Upper lobe of right lung (tissue), 1 donor: Measurements from ENCODE around the gene CDH13. TPM values are rescaled to one million over a fixed set of nuclear protein-coding genes. Genes with fewer than 3 reads are reported as not detected.

Experiments
- ATAC-seq: fragments of 200-7000 bp; cut with Tn5 transposase; one replicate; pipeline ENCODE4 v1.9.1; 2020; ENCODE audit warnings: mild to moderate bottlenecking, moderate library complexity
- DNase-seq: peaks from one replicate; pipeline ENCODE4 v3.0.0-alpha.2; 2020
- H3K27ac ChIP-seq: fragments of 200-600 bp; one replicate; pipeline ENCODE4 v1.8.0; 2022
- H3K27me3 ChIP-seq: fragments of 200-600 bp; one replicate; pipeline ENCODE4 v1.8.0; 2022; ENCODE audit warnings: mild to moderate bottlenecking
- H3K36me3 ChIP-seq: fragments of 200-600 bp; one replicate; pipeline ENCODE4 v1.8.0; 2022
- H3K4me1 ChIP-seq: fragments of 200-600 bp; one replicate; pipeline ENCODE4 v1.8.0; 2022
- H3K4me3 ChIP-seq: fragments of 200-600 bp; one replicate; pipeline ENCODE4 v1.8.0; 2022; ENCODE audit warnings: mild to moderate bottlenecking
- H3K9me3 ChIP-seq: fragments of 200-600 bp; one replicate; pipeline ENCODE4 v1.8.0; 2022
- CTCF ChIP-seq: fragments of 200-600 bp; IDR thresholded peaks from one replicate; pipeline ENCODE4 v1.8.0; 2022; ENCODE audit warnings: antibody characterized with exemption
- intact Hi-C: fragments of 100-400 bp; cut with DNase I; formaldehyde crosslinking; loops from one replicate; pipeline ENCODE4 v1.11.0; 2022
- total RNA-seq: library from RNA; stranded (reverse); fragmentation: NEBNext Ultra II Directional; extraction: Animal tissue kit (Norgen Biotek cat#: 25700); gene quantifications from one replicate; pipeline ENCODE4 v1.2.1, GENCODE V29; 2021
- donor health status: DM: no; HTN: yes; CAD: no; lungs with severe emphysema.

CDH13 gene
- total RNA-seq, 1 donor from 2014 or later: 27.2 TPM

- no peak for DNase-seq
- ATAC-seq: no peak
- Histone ChIP-seq H3K27me3 (no peaks in the 10 kb centered on the region), H3K4me3 (no peak overlapping the region), H3K27ac (no peak overlapping the region), H3K4me1 (no peaks in the 10 kb centered on the region), H3K9me3 (no peaks in the 10 kb centered on the region), H3K36me3 (no peaks in the 10 kb centered on the region)
- no peak for TF ChIP-seq CTCF
- intact Hi-C loops: no loop called here
These were observed 1027.0 kb downstream of the CDH13 start for GRCh38 chr16:83653785-83654184.

GRCh38 chr16:83660282-83660681 lies 1033.5 kb downstream of the CDH13 start:
- Histone ChIP-seq H3K9me3 (no peaks in the 10 kb centered on the region), H3K27me3 (no peaks in the 10 kb centered on the region), H3K4me3 (no peak overlapping the region), H3K27ac (no peak overlapping the region), H3K4me1 (no peaks in the 10 kb centered on the region), H3K36me3 (no peaks in the 10 kb centered on the region)
- DNase-seq (no peak), ATAC-seq (no peak)
- TF ChIP-seq CTCF: no peak
- intact Hi-C loops: no loop called here

- Histone ChIP-seq H3K36me3 (no peaks in the 10 kb centered on the region), H3K4me3 (no peak overlapping the region), H3K9me3 (no peaks in the 10 kb centered on the region), H3K27ac (no peak overlapping the region), H3K27me3 (no peaks in the 10 kb centered on the region), H3K4me1 (no peaks in the 10 kb centered on the region)
- ATAC-seq (no peak), DNase-seq (no peak)
- no peak for TF ChIP-seq CTCF
- intact Hi-C loops: no loop called here
These were observed 1034.9 kb downstream of the CDH13 start for GRCh38 chr16:83661656-83662055.

GRCh38 chr16:83666449-83666848 lies 1039.7 kb downstream of the CDH13 start:
- DNase-seq (no peak), ATAC-seq (no peak)
- TF ChIP-seq CTCF: no peak
- Histone ChIP-seq H3K9me3 (no peaks in the 10 kb centered on the region), H3K36me3 (no peaks in the 10 kb centered on the region), H3K27ac (no peak overlapping the region), H3K27me3 (no peaks in the 10 kb centered on the region), H3K4me1 (no peaks in the 10 kb centered on the region), H3K4me3 (no peak overlapping the region)
- intact Hi-C loops: no loop called here

- Histone ChIP-seq H3K36me3 (no peaks in the 10 kb centered on the region), H3K27me3 (no peaks in the 10 kb centered on the region), H3K27ac (no peak overlapping the region), H3K4me1 (no peaks in the 10 kb centered on the region), H3K4me3 (no peak overlapping the region), H3K9me3 (no peaks in the 10 kb centered on the region)
- TF ChIP-seq CTCF: no peak
- ATAC-seq (no peak), DNase-seq (no peak)
- intact Hi-C loops: no loop called here
These were observed 1042.7 kb downstream of the CDH13 start for GRCh38 chr16:83669456-83669855.

- no peak for ATAC-seq
- no peak overlapping the region for H3K4me3 ChIP-seq
- H3K27me3 ChIP-seq: no peaks in the 10 kb centered on the region
- no peak overlapping the region for H3K27ac ChIP-seq
- no peak for DNase-seq
- intact Hi-C loops: no loop called here
- no peaks in the 10 kb centered on the region for H3K4me1 ChIP-seq
- H3K36me3 ChIP-seq: no peaks in the 10 kb centered on the region
- no peaks in the 10 kb centered on the region for H3K9me3 ChIP-seq
- no peak for TF ChIP-seq CTCF
These were observed 1048.3 kb downstream of the CDH13 start for GRCh38 chr16:83674931-83675535.
